NOMO-1 treated with DMSO at 0.1 percent for 48 hours (cell line): ENCODE results near the gene LYPD3.
A peak's percentile ranks its signal among the peaks of the same experiment; 100 is the strongest.

Experiments
- DNase-seq: peaks from one replicate; lab custom pipeline; 2025; ENCODE audit not compliant: unreplicated experiment; lab: John Stamatoyannopoulos, UW

The LYPD3 gene

DNA sequence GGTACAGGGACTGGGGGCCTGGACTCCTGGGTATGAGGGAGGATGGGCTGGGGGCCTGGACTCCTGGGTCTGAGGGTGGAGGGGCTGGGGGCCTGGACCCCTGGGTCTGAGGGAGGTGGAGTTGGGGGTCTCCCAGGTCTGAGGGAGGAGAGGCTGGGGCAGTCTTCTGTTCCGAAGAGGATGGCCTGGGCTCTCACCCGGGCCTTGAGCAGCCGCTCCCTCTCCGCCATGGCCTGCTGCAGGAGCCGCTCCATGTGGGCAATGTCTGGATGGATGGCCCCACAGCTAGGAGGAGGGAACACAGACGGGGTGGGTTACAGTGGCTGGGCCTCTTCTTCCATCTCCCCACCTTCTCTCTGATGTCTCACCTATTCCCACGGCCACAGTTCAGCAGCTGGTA lies 21.0 kb upstream of the LYPD3 start:
- DNase-seq, result no peak

DNA sequence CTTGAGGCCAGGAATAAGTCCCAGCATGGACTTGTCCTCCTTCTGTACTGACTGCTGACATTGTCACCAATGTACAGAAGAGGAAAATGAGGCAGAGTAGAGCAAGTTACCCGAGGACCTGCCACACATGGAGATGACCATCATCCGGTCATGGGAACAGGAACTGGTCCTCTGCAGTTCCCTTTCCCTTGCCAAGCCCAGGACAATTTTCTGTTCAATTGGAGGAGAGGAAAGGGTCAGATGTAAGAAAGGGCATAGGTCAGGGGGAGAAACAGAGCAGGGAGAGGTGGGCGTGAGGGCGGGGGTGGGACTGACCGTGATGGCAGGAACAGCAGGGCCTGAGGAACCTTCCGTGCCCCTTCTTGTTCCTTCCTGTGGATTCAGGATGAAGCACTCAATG lies 20.5 kb upstream of the LYPD3 start:
- DNase-seq, result no peak

DNA sequence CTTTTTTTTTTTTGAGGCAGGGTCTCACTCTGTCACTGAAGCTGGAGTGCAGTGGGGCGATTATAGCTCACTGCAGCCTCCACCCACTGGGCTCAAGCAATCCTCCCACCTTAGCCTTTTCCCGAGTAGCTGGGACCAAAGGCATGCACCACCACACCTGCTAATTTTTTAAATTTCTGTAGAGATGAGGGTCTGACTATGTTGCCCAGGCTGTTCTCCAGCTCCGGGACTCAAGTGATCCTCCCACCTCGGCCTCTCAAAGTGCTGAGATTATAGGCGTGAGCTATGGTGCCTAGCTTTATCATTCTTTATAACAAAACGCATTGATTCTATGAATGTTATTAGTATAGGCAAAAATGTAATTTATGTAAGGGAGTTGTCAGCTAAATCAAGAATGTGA lies 17.9 kb upstream of the LYPD3 start:
- DNase-seq, result no peak

DNA sequence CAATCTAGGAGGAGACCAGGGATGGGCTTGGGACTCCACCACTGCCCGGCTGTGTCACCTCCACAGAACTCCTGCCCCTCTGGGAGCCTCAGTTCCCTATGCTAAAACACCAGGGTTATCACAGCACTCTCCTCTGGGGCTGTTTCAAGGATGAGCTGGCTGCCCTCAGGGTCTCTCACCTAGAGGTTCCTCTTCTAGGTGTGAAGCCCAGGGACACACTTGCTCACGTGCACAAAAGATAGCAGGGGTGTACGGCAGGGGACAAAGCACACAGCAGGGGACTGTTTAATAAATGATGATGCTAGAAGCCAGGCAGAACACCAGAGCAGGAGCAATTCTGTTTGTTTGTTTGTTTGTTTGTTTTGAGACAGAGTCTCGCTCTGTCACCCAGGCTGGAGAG lies 16.8 kb upstream of the LYPD3 start:
- DNase-seq, result no peak

DNA sequence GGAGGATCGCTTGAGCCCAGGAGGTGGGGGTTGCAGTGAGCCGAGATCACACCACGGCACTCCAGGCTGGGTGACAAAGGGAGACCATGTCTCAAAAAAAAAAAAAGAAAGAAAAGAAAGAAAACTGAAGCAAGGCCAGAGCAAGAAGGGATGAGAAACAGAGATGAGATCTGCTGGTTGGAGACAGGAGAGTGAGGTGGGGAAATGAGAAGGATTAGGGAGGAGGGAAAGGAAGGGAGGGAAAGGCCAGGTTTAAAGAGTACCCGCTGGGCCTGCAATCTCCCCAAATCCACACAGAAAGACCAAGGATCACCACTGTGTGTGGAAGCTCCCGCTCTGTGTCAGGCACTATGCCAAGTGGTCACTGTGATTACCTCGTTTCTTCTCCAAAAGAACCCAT lies 16.3 kb upstream of the LYPD3 start:
- no peak for DNase-seq

DNA sequence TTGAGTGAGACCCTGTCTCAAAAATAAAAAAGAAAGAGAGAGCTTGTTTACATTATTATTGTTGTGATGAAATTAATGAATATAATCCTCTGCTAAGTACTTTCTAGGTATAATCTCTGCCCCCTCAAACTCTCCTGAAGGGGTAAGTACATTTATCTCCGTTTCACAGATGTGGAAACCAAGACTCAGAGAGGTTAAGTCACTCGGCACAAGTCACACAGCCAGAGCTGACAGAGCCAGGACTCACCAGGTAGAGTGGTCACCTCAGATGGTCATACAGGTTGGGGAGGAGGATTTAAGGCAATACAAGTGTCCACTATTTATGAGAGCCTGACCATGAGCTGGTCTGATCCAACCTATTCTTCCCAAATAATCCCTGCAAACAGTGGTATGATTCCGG lies 15.2 kb upstream of the LYPD3 start:
- DNase-seq, result no peak

DNA sequence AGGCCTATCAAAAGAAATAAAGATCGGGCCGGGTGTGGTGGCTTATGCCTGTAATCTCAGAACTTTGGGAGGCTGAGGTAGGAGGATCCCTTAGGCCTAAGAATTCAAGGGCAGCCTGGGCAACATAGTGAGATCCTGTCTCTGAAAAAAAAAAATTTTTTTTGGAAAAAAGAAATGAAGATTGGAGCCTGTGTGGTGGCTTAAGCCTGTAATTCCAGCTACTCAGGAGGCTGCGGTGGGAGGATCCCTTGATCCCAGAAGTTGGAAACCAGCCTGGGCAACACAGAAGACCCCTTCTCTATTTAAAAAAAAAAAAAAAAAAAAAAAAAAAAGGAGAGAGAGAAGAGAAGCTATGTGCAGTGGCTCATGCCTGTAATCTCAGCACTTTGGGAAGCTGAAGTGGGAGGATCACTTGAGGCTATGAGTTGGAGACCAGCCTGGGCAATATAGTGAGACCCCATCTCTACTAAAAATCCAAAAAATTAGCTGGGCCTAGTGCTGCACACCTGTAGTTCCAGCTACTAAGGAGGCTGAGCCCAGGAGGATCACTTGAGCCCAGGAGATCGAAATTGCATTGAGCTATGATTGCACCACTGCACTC lies 14.7 kb upstream of the LYPD3 start:
- DNase-seq, result no peak

DNA sequence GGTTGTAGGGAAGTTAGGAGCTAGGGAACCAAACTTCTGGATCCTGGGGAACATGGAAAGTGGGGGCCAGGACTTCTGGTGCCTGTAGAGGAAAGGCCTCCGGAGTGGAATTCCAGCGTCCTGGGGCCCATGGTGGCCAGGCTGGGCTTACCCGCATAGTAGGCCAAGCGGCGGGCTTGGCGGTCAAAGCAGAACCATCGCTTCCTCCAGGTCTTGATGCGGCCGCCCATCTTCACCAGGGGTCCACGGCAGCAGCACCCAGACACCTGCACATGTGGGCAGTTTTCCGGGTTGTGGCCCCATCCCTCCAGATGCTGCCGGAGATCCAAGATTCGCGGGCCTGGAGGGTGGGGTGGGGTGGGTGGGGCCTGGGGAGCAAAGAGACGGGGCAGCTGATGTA lies 13.8 kb upstream of the LYPD3 start:
- DNase-seq, result no peak

DNA sequence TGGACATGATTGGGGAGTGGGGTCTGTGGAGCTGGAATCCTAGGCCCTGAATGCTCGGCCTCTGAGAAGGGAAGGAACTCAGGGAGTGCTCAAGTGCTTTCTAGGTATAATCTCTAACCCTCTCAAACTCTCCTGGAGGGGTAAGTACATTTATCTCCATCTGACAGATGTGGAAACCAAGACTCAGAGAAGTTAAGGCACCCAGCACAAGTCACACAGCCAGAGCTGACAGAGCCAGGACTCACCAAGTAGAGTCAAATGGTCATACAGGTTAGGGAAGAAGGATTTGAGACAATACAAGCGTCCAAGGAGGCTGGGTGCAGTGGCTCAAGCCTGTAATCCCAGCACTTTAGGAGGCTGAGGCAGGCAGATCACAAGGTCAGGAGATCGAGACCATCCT lies 12.9 kb upstream of the LYPD3 start:
- no peak for DNase-seq

DNA sequence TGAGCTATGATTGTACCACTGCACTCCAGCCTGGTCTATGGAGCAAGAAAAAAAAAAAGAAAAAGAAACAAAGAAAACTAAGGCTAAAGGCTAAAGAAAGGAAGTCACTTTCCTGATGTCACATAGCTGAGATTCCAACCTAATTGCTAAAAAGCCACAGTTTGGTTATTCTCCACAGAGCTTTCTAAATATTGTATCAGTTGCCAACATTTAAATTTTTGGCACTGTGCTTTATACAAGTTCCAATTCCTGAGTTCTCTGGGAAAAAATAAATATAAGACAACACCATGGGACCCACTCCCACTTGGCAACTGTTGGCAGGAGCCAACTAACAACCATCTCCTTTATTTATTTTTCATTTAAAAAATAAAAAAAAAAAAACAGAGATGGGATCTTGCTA lies 11.2 kb upstream of the LYPD3 start:
- DNase-seq, result no peak

DNA sequence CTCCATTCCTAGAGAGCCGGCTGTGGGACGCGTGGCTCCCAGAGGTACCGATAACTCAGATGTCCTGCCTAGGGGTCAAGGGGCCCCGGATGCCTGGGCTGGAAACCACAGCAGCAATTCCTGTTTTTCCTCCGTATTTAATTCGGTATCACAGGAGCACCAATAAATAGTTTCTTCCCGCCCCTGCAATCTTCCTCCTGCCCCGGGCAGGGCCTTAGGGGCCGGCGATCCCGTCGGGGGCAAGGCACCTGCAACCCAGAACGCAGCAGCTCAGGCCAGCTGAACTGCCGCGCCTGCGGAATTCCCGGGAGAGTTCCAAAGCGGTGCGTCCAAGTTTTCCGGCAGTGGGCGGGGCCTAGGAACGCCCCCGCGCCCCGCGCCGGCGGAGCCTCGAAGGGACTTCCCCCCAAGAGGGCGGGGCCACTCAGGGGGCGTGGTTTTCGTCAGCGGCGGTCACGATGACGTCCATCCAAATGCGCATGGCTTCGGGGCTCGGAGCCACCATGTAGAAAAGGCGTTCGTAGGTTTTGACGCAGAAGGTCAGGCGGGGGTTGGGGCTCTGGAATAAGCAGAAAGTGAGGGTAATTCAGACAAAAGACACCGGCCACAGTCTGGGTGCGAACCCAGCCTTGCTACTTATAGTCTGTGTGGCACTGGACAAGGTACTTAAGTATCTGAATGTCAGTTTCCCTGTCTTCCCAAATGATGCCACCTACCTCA lies 9.7 kb upstream of the LYPD3 start:
- DNase-seq, result peak; percentile 71

DNA sequence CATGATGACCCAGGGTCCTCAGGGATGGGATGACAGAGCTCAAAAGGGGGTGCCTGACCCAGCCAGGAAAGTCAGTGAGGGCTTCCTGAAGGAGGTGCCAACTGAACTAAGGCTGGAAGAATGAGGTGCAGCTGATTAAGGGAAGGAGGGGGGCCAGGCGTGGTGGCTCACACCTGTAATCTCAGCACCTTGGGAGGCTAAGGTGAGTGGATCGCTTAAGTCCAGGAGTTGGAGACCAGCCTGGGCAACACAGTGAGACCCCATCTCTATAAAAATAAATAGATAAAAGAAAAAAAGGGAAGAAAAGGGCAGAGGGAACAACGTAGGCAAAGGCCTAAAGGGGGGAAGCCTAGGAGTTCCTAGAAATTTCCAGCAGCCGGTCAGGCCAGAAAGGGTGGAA lies 9.1 kb upstream of the LYPD3 start:
- DNase-seq, result no peak

DNA sequence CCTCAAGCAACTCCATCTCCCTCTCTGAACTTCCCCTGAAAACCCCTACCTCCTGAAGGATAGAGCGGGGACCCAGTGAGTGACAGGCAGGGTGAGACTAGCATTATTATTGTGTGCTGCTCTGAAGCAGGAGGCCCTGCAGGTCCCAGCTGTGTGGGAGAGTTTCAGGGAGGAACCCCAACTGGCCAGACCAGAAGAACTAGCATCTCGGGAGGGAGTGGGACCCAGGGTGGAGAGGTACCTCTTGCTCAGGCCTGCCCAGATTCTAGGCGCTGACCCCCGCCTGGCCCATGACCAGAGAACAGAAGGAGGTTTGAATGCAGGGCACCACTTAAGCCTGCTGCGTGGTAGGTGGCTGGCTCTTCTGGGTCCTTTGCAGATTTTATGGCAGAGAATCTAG lies 5.7 kb upstream of the LYPD3 start:
- DNase-seq, result no peak

DNA sequence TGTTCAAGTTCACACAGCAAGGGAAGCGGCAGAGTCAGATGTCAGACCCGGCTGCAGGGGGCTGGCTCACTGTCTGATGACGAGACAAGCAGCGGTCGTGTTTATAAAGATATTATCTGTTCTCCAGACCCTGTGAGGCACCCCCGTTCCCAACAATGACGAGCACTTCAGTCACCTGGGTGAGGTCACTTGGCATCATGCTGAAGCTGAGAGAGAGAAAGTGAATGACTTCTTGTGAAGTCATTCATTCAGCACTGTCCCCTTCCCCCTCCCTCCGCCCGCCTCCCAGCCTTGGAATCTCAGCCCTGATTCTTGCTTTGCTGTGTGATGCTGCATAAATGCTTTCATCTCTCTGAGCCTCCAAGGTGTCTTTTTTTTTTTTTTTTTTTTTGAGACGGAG lies 4.9 kb upstream of the LYPD3 start:
- DNase-seq, result no peak

DNA sequence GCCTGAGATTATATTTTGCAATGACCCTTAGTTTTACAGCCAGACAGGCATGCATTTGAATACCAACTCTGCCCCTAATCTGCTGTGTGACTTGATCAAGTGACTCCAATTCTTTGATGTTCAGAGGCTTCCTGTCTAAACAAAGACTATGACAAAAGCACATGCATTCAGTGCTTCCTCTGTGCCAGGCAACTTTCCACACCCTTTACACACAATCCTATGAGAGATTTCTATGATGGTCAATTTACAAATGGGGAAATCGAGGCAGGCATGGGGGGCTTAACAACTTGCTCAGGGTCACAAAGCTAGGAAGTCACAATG lies 3.7 kb upstream of the LYPD3 start:
- no peak for DNase-seq

DNA sequence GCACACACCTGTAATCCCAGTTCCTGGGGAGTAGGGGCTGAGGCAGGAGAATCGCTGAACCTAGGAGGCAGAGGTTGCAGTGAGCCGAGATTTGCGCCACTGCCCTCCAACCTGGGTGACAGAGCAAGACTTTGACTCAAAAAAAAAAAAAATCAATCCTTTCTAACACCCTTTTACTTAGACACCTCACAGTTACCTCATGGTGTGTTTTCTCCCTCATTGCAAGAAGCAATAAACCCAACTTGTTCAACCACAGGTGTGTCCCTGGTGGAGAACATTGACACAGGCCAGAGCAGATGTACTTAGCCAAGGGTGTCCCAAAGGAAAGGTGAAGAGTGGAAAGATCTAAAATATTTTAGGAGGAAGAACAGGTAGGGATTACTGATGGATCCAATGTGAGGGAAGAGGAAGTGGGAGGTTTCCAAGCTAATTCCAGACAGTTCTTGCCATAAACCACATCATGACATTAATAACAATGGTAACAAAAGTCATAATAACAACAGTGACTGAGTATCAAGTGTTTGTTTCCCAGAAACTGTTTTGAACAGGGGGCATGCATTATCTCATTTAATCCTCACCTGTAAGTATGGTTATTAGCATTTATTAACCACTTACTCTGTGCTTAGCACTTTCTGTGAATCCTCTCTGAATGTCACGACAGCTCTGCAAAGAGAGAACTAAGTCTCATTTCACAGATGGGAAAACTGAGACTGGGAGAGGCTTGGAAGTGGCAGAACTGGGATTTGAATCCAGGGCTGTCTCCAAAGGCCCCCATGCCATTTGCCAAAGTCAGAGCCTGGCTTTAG lies 3.1 kb upstream of the LYPD3 start:
- no peak for DNase-seq

DNA sequence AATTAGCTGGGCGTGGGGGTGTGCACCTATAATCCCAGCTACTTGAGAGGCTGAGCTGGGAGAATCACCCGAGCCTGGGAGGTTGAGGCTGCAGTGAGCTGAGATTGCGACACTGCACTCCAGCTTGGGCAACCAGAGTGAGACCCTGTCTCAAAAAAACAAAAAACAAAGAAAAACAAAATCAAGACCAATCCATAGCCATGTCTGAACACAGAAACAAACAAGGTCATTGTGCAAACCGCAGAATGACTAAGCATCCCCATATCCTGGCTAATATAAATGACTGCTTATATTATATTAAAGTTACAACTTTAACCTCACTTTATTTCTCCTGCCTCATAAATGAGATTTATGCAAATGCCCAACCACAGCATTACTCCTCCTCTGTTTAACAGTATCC lies 2.3 kb upstream of the LYPD3 start:
- DNase-seq, result no peak

DNA sequence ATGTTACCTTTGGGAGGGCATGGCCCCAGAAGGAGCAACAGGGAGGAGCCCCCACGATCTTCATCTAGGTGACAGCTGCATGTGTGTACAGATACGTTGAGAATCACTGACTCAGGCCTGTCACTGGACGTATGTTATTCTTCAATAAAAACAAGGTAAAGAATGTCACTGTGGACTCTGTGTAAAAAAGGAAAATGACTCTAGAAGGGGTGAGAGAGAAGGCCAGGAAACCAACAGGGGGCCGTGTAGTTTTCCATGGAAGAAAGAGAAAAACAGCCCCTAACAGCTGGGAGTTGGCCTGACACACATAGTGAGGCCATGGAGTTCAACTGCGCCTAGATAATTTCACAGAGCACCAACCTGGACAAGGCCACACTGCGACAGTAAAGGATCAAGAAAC lies 1.9 kb upstream of the LYPD3 start:
- DNase-seq, result no peak

DNA sequence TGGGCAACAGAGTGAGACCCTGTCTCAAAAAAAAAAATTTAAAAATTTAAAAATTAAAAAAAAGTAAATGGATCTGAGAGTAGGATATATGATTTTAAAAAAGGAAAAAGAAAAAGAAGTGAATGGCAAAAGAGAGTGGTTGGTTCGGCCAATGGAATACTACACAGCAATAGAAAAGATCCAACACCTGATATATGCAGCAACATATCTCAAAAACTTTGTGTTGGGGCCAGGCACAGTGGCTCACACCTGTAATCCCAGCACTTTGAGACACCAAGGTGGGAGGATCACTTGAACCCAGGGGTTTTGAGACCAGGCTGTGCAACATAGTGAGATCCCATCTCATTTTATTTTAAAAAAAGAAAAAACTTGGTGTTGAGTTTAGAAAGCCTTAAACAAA lies 1.4 kb upstream of the LYPD3 start:
- DNase-seq, result no peak

DNA sequence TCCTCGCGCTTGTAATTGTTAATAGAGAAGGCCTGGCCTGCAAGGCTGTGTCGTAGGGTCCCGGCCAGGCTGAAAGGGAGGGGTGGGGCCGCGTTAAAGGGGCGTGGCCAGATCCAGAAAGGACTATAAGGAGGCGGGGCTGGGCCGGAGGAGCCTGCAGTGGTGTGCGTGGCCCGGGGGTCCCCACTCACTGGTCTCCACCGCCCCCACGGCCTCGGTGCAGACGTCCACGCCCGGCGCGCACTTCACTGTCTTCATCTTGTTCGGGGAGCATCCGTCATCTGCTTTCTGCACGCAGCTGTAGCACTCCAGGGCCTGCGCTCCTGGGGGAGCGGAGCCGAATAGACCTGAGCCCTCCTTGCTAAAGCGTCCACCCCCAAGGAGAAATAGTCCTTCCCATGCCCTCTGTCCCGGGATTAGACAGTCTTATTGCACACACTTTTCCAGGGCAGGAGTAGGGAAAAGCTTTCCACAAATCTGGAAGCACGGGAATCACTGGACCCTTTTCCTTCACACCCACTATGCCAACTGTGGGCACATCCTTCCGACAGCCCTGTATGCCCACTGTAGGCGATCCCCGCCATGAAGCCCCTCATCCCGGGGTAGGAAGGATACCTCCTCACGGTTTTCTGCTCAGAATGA lies 1.2 kb downstream of the LYPD3 start:
- DNase-seq, result no peak

DNA sequence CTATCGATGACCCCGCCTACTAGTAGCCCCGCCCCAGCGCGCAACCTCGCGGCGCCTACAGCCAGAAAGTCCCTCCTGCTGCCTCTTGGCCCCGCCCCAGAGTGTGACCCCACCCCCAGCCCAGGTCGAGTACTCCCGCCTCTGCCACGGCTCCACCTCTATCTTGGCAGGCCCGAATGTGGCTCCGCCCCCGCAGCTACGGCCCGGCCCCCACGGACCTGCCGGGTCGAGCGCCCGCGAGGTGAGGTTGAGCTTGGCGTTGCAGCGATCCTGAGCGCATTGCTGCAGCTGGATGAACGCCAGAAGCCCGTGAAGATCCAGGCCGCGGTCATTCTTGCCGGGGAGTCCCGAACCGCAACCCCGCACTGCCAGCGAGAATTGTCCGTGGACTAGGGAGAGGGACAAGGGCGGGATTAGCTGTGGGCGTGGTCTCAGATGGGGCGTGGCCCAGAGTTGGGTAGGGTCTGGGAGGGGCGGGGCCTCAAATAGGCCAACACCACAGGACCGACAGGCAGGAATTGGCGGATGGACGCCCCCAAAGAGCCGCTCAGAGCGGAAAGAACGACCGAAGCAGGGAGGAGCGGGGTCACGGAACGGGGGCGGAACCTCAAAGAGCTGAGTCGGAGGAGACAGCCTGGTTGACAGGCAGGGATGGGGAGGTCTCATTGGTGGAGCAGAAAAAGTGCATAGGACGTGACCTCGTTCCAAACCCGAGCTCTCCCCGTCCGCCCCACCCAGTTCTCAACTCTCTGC lies 1.9 kb downstream of the LYPD3 start:
- DNase-seq, result peak; percentile 96
